ENCODE measurements around the gene APC2.
A peak's percentile ranks its signal among the peaks of the same experiment; 100 is the strongest.

Gene APC2, protein sequence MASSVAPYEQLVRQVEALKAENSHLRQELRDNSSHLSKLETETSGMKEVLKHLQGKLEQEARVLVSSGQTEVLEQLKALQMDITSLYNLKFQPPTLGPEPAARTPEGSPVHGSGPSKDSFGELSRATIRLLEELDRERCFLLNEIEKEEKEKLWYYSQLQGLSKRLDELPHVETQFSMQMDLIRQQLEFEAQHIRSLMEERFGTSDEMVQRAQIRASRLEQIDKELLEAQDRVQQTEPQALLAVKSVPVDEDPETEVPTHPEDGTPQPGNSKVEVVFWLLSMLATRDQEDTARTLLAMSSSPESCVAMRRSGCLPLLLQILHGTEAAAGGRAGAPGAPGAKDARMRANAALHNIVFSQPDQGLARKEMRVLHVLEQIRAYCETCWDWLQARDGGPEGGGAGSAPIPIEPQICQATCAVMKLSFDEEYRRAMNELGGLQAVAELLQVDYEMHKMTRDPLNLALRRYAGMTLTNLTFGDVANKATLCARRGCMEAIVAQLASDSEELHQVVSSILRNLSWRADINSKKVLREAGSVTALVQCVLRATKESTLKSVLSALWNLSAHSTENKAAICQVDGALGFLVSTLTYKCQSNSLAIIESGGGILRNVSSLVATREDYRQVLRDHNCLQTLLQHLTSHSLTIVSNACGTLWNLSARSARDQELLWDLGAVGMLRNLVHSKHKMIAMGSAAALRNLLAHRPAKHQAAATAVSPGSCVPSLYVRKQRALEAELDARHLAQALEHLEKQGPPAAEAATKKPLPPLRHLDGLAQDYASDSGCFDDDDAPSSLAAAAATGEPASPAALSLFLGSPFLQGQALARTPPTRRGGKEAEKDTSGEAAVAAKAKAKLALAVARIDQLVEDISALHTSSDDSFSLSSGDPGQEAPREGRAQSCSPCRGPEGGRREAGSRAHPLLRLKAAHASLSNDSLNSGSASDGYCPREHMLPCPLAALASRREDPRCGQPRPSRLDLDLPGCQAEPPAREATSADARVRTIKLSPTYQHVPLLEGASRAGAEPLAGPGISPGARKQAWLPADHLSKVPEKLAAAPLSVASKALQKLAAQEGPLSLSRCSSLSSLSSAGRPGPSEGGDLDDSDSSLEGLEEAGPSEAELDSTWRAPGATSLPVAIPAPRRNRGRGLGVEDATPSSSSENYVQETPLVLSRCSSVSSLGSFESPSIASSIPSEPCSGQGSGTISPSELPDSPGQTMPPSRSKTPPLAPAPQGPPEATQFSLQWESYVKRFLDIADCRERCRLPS (N-terminal part only)

DNA sequence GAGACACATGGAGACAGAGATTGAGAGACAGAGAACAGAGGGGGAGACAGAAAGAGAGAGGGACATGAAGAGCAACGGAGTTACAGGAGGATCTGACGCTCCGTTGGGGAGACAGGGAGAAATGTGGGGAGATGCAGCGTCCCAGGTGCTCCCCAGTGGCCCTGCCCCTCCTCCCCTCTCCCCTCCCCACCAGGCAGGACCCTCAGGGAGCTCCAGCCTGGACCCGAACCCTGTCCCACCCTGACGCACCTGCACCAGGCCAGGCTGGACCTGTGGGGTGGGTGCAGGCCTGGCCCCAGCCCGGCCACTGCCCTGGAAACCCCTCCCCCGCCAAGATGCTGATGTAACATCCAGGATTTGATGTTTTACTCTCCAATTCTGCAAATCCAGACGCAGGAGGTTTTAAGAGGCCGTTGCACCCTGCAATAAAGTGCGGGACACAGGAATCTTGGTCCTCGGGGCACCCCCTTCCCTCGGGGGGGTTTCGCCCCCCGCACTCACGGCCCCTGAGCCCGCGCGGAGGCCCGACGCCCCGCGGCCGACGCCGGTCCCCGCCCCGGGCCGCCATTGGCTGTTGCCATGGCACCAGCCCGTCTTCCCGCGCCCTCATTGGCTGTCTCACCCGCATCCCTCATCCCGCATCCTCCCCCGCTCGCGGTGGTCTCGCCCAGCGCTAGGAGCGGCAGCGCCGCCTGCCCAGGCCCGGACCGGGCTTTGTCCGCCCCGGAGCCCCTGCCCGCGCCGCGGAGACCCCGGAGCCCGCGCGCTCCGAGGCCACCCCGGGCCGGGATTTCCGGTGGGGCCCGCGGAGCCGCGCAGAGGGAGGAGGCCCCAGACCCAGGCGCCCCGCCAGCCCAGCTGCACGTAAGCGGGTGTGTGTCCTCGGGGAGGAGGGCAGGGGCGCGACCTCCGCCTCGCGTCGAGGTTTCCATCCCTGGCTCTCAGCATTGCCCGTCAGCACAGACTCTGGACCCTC lies at the start of gene APC2:
Gene APC2, plus strand, starts transcription at position 655 of the 976 bp plus-strand sequence. CDS start 2,881 bp downstream, outside the sequence.
- no peak for DNase-seq (ENCODE audit: low spot score)

DNA sequence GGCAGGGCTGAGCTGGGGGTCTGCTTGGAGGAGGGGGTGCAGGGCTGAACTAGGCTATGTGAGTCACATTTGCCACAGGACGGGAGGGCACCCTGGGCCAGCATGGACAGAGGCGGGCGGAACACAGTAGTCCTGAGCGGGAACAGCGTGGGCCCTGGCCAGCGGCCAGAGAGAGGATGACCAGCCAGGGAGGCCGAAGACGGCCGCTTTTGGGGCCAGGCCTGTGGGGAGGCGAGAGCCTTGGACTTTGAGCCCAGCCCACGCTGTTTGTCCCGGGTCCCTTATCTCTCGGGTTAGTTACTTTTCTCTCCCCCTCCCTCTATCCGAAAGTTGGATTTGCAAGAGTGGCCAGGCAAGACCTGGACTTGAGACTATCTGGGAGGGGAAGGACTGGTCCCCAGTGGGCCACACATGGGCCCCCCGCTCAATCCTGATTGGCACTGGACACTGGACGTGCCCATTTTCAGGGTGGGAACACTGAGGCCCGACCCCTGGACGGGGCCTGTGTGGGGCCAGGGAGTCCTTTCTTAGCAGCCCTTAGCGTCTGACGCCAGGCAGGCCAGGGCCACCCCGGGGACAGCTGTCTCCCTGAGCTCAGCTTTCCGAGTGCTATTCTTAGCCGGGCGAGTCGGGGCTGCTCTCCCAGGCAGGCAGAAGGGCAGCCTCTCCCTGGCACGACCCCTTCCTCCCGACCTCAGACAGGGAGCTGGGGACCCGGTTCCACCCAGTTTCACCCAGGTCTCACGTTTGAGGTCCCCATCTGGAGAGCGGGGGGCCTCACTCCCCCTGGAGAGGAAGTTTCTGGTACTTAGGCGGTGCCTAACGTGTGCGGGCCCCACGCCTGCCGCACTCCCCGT lies 49.4 kb upstream of the APC2 start:
- DNase-seq (ENCODE audit: low spot score), result no peak

GRCh38 chr19:1401138-1401888 lies 48.6 kb upstream of the APC2 start, which contains the start of gene GAMT:
GAMT (minus strand) TSS chr19:1401542; CDS start chr19:1401476, 66 bp downstream.
- no peak for DNase-seq (ENCODE audit: low spot score)

DNA sequence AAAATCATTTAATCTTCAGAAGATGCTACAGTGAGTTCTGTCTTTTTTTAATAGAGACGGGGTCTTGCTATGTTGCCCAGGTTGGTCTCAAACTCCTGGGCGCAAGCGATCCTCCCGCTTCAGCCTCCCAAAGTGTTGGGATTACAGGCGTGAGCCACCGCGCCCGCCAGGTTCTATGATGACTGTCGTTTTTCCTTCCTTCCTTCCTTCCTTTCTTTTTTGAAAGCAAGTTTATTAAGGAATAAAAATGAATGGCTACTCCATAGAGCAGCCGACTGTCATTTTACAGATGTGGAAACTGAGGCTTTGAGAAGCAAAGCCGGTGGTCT lies 48.1 kb upstream of the APC2 start:
- no peak for DNase-seq (ENCODE audit: low spot score)

GRCh38 chr19:1402411-1403070 lies 47.4 kb upstream of the APC2 start:
- DNase-seq (ENCODE audit: low spot score), result no peak

DNA sequence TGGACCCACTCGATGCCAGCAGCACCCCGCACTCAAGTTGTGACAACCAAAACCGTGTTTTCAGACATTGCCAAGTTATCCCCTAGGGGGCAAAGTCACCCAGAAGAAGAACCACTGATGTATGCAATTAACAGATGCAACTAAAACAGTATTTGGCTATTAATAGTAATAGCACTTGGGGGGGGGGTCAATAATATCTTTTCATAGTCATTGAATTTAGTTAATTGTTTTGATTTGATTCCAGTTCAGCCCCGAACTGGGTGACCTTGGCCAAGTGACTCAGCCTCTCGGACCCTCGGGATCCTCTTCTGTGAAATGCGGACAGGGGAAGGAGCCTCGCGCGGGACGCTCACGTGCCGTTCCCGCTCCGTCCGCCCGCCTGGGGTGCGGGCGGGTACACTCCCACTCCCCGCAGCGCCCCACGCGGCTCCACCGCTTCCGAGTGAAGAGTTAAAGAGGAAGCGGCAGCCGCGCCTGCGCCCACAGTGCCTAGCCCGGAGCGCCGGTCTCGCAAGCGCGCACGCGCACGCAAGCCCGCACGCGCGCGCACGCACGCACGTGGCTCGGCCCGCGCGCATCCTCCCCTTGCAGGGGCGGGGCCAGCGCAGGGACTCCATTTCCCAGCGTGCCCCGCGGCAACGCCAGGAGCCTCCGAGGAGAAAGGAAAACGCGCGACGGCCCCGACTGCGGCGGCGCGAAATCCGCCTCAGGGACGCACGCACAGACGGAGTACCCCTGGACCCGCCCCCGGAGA lies 43.0 kb upstream of the APC2 start:
- peak; percentile 99 for DNase-seq (ENCODE audit: low spot score)

DNA sequence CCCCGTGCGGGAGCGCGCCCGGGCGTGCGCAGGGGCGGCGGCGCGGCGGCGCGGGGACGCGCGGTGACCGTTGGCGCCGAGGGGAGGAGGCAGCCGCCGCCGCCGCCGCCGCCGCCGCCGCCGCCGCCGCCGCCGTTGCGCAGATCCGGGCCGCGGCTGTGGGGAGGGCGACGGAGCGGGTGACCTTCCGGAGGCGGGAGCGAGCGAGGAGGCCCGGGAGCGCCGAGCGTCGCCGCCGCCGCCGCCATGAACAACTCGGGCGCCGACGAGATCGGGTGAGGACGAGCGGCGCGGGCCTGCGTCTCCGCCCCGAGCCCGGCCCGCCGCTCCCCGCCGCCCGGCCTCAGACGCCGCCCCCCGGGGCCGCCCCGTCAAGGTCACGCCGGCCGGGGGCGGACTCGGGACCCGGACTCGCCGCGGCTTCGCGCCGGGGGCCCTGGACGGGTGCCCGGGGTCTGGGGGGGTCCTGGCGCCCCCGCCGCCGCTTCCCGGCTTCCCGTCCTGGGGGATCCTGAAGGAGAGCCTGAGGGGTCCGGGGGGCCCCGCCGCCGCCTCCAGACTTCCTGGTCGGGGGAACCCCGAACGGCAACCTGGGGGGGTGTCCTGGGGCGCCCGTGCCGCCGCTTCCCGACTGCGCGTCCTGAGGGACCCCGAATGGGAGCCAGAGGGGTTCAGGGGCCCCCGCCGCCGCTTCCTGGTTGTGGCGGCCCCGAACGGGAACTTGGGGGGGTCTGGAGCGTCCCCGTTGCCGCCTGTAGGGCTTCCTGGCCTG lies 42.2 kb upstream of the APC2 start, which contains the start of gene DAZAP1:
Gene DAZAP1, plus strand, starts transcription at position 59 of the 772 bp plus-strand sequence. Its CDS starts 188 bp downstream, at position 247.
- no peak for DNase-seq (ENCODE audit: low spot score)

DNA sequence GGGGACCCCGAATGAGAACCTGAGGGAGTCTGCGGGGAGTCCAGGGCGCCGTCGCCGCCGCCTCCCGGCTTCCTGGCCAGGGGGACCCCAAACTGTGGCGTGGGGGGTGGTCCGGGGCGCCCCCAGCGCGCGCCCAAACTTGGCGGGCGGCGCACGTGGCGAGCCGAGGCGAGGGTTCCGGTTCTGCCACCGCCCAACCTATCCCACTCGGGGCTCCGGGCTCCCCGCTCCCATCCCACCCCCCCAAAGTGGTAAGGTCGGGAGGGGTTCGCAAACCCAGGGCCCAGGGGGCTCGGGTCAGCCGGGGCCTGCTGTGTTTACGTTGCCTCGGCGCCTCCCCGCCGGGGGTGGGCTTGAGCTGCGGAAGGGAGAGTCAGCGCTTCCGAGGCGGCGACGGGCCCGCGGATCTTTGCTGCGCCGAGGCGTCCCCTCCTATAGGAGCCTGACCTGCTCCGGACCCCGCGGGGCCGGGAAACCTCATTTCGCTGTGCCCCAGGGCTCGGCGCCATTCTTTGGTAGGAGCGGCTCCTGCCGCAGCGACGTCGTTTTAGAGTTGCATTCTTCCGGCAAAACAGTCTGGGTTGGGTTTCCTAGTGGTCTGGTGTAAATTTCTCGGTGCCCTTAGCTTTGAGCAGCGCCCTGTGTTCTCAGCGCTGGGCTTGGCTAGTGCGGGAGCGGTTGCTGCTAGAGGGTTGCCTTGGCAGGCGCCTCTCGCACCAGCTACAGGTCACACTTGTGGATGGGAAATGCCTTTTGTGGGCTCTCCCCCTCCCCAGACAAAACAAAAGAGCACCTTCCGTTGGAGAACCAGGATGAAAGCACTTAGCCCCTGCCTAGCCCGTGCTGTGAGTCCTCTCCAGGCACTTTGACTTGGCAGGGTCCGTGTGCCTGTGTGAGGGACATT lies 41.4 kb upstream of the APC2 start:
- DNase-seq (ENCODE audit: low spot score), result peak; percentile 11

GRCh38 chr19:1409204-1410005 lies 40.5 kb upstream of the APC2 start:
- DNase-seq (ENCODE audit: low spot score), result no peak

DNA sequence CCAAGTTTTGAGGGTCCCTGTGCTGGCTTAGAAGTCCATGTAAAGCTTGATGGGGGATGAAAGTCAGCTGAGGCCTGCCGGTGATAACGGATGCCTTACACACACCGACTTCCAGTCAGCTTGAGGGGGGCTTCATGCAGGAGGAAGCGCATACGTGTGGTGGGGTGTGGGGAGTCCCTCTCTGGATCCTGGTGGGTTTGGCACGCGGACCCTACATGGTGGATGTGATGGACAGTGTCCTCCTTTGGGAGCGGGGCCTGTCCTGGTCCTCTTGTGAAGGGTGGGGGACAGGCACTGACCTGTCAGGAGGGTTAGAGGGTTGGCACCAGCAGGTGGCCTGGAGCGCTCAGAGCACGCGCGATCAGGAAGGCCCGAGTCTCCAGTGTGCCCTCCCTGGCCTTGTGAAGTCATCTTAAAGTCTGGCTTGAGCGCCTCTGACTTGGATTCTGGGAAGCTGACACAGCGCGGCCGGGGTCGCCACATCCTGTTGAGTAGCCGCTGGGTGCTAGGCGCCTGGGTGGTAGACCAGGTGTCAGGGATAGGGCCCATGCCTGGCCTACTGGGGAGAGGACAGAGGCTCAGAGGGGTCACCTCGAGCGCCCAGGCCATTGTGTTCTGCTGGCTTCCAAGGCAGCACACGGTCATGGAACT lies 39.7 kb upstream of the APC2 start:
- DNase-seq (ENCODE audit: low spot score), result no peak

- DNase-seq (ENCODE audit: low spot score), result no peak
Observed at GRCh38 chr19:1410789-1411188, 39.1 kb upstream of the APC2 start.

- no peak for DNase-seq (ENCODE audit: low spot score)
Observed at GRCh38 chr19:1411255-1412191, 38.4 kb upstream of the APC2 start.

GRCh38 chr19:1412323-1412923 lies 37.5 kb upstream of the APC2 start:
- DNase-seq (ENCODE audit: low spot score), result no peak

All from LoVo (cell line).